Sigmoid colon (tissue), 4 donors: Measurements from ENCODE around the gene BLCAP.

Experiments
- CTCF ChIP-seq, 4 experiments: fragments of 450-650 bp in 3 of 4; fragments of 200-600 bp in 1 of 4; IDR thresholded peaks; one replicate each; pipeline ENCODE4 v1.5.1; 2016 to 2019; ENCODE audit warnings: antibody characterized with exemption in 4 of 4, mild to moderate bottlenecking in 3 of 4, moderate library complexity in 2 of 4
- EP300 ChIP-seq, 4 donors: sonication (generic); formaldehyde crosslinking; IDR thresholded peaks; one replicate each; pipeline ENCODE4 v1.6.1; 2017; ENCODE audit warnings: antibody characterized with exemption in 4 of 4
- POLR2A ChIP-seq, 2 donors: fragments of 450-650 bp; IDR thresholded peaks; one replicate each; pipeline ENCODE4 v1.6.1; 2016; ENCODE audit warnings: antibody characterized with exemption in 2 of 2, mild to moderate bottlenecking in 2 of 2, moderate library complexity in 2 of 2
- POLR2AphosphoS5 ChIP-seq, 4 donors: sonication (generic); formaldehyde crosslinking; IDR thresholded peaks; one replicate each; pipeline ENCODE4 v1.6.1; 2017; ENCODE audit warnings: antibody characterized with exemption in 4 of 4

DNA sequence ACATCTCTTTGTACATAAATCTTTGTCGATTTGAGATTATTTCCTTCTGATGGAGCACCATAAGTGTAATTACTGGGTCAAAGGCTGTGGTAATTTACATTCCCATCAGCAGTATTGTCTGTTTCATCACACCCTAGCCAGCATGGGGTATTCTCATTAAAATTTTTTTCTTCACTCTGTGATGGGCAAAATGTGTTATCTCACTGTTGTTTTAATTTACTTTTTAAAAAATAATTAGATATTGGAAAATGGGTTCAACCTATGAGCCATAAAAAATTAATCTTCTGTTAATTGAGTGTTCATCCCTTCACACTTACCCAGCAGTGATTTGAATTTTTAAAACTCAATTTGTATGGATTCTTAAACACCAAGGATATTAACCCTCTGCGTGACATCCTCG lies 50.6 kb downstream of the BLCAP start:
- TF ChIP-seq CTCF (IDR thresholded peaks at IDR 0.05) (no peak), POLR2A (IDR thresholded peaks at IDR 0.05) (no peak), EP300 (IDR thresholded peaks at IDR 0.05) (no peak), POLR2AphosphoS5 (IDR thresholded peaks at IDR 0.05) (no peak)
